Measurements from ENCODE around the gene RWDD3.

DNA sequence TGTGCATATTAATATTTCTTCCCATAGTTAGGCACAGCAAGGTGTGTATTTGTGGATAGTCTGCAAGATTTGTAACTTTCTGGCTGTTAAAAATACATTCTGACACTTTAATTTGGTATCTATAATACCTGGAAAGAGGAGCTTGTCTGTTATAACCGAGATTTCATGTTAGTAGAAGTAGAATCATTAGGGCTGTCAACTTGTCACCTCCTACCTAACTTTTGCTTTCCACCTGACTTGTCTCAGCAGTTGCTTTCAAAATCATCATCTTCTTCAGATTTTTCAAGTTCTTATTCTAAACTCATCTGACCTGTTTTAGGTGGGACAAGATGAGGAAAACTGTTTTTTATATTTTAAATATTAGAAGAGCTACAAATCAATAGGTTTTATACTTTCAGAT is 11.0 kb downstream of the RWDD3 start:
- TF ChIP-seq CEBPB (IDR thresholded peaks at IDR 0.05) (no peak), POLR2A (IDR thresholded peaks at IDR 0.05; ENCODE audit: low read length) (no peak), CHD4 (IDR thresholded peaks at IDR 0.05; ENCODE audit: borderline replicate concordance) (no peak), HOXA7 (CRISPR knock-in tag; IDR thresholded peaks at IDR 0.05) (no peak), SREBF2 (IDR thresholded peaks at IDR 0.05) (no peak), EP300 (IDR thresholded peaks at IDR 0.05) (no peak), PHF8 (IDR thresholded peaks at IDR 0.05; ENCODE audit: borderline replicate concordance, low read depth) (no peak), CHD2 (IDR thresholded peaks at IDR 0.05; ENCODE audit: low read length, partially characterized antibody) (no peak), CBX8 (IDR thresholded peaks at IDR 0.05) (no peak)
- TF ChIP-seq, protein P1, sequence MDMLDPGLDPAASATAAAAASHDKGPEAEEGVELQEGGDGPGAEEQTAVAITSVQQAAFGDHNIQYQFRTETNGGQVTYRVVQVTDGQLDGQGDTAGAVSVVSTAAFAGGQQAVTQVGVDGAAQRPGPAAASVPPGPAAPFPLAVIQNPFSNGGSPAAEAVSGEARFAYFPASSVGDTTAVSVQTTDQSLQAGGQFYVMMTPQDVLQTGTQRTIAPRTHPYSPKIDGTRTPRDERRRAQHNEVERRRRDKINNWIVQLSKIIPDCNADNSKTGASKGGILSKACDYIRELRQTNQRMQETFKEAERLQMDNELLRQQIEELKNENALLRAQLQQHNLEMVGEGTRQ (IDR thresholded peaks at IDR 0.05): no peak
- TF ChIP-seq, protein P2, sequence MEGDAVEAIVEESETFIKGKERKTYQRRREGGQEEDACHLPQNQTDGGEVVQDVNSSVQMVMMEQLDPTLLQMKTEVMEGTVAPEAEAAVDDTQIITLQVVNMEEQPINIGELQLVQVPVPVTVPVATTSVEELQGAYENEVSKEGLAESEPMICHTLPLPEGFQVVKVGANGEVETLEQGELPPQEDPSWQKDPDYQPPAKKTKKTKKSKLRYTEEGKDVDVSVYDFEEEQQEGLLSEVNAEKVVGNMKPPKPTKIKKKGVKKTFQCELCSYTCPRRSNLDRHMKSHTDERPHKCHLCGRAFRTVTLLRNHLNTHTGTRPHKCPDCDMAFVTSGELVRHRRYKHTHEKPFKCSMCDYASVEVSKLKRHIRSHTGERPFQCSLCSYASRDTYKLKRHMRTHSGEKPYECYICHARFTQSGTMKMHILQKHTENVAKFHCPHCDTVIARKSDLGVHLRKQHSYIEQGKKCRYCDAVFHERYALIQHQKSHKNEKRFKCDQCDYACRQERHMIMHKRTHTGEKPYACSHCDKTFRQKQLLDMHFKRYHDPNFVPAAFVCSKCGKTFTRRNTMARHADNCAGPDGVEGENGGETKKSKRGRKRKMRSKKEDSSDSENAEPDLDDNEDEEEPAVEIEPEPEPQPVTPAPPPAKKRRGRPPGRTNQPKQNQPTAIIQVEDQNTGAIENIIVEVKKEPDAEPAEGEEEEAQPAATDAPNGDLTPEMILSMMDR (IDR thresholded peaks at IDR 0.05): no peak
- TF ChIP-seq, protein P3, sequence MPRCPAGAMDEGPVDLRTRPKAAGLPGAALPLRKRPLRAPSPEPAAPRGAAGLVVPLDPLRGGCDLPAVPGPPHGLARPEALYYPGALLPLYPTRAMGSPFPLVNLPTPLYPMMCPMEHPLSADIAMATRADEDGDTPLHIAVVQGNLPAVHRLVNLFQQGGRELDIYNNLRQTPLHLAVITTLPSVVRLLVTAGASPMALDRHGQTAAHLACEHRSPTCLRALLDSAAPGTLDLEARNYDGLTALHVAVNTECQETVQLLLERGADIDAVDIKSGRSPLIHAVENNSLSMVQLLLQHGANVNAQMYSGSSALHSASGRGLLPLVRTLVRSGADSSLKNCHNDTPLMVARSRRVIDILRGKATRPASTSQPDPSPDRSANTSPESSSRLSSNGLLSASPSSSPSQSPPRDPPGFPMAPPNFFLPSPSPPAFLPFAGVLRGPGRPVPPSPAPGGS (IDR thresholded peaks at IDR 0.05): no peak
- TF ChIP-seq, protein P4, sequence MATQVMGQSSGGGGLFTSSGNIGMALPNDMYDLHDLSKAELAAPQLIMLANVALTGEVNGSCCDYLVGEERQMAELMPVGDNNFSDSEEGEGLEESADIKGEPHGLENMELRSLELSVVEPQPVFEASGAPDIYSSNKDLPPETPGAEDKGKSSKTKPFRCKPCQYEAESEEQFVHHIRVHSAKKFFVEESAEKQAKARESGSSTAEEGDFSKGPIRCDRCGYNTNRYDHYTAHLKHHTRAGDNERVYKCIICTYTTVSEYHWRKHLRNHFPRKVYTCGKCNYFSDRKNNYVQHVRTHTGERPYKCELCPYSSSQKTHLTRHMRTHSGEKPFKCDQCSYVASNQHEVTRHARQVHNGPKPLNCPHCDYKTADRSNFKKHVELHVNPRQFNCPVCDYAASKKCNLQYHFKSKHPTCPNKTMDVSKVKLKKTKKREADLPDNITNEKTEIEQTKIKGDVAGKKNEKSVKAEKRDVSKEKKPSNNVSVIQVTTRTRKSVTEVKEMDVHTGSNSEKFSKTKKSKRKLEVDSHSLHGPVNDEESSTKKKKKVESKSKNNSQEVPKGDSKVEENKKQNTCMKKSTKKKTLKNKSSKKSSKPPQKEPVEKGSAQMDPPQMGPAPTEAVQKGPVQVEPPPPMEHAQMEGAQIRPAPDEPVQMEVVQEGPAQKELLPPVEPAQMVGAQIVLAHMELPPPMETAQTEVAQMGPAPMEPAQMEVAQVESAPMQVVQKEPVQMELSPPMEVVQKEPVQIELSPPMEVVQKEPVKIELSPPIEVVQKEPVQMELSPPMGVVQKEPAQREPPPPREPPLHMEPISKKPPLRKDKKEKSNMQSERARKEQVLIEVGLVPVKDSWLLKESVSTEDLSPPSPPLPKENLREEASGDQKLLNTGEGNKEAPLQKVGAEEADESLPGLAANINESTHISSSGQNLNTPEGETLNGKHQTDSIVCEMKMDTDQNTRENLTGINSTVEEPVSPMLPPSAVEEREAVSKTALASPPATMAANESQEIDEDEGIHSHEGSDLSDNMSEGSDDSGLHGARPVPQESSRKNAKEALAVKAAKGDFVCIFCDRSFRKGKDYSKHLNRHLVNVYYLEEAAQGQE (IDR thresholded peaks at IDR 0.05): no peak
- TF ChIP-seq, protein P5, sequence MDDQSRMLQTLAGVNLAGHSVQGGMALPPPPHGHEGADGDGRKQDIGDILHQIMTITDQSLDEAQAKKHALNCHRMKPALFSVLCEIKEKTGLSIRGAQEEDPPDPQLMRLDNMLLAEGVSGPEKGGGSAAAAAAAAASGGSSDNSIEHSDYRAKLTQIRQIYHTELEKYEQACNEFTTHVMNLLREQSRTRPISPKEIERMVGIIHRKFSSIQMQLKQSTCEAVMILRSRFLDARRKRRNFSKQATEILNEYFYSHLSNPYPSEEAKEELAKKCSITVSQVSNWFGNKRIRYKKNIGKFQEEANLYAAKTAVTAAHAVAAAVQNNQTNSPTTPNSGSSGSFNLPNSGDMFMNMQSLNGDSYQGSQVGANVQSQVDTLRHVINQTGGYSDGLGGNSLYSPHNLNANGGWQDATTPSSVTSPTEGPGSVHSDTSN (IDR thresholded peaks at IDR 0.05): no peak
